Fibroblast of skin of back (primary cell): Measurements from ENCODE around the gene SMIM27. TPM values are rescaled to one million over a fixed set of nuclear protein-coding genes. Genes with fewer than 3 reads are reported as not detected.
"Not testable (repeated sequence)": the region's sequence is repeated elsewhere in the genome, so short reads cannot be mapped to it uniquely, and the experiment has no call there.

Source experiments
- DNase-seq: peaks from one replicate; pipeline ENCODE4 v3.0.0-alpha.2; 2013
- polyA plus RNA-seq, 2 experiments: library from polyadenylated mRNA; unstranded; fragments of 120-200 nt; gene quantifications; one replicate each; pipeline ENCODE4 v1.2.1, GENCODE V29; 2013; ENCODE audit not compliant: insufficient read length in 2 of 2

SMIM27 gene
- polyA plus RNA-seq (2013, experiment 1 of 2; ENCODE audit: insufficient read length), result 7.7 TPM
- polyA plus RNA-seq (2013, experiment 2 of 2; ENCODE audit: insufficient read length), result 4.8 TPM

GRCh38 chr9:32552172-32552872, at the start of gene SMIM27, which contains the start of gene TOPORS:
TSS of gene SMIM27 (plus strand) at chr9:32552327. CDS start at chr9:32552435, 108 bp downstream.
TSS of gene TOPORS (minus strand) at chr9:32552586. CDS start at chr9:32552436, 150 bp downstream.
- peak; percentile 90 for DNase-seq

GRCh38 chr9:32502464-32502863, 49.7 kb upstream of the SMIM27 start:
- DNase-seq, result peak; percentile 94

- DNase-seq, result no peak
These were observed 49.1 kb upstream of the SMIM27 start for GRCh38 chr9:32503008-32503407.

GRCh38 chr9:32508728-32509127, 43.4 kb upstream of the SMIM27 start:
- DNase-seq, result no peak

GRCh38 chr9:32516241-32516640, 35.9 kb upstream of the SMIM27 start:
- no peak for DNase-seq

- no peak for DNase-seq
These were observed 33.9 kb upstream of the SMIM27 start for GRCh38 chr9:32518276-32518675.

- DNase-seq, result no peak
These were observed 28.2 kb upstream of the SMIM27 start for GRCh38 chr9:32523910-32524309.

- not testable (repeated sequence) for DNase-seq
These were observed 27.6 kb upstream of the SMIM27 start for GRCh38 chr9:32524558-32524891.

GRCh38 chr9:32524892-32525708, 27.0 kb upstream of the SMIM27 start:
- DNase-seq, result no peak

GRCh38 chr9:32525709-32526030, 26.5 kb upstream of the SMIM27 start:
- no peak for DNase-seq

- DNase-seq, result peak; percentile 92
These were observed 26.0 kb upstream of the SMIM27 start, which contains the start of gene RIGI for GRCh38 chr9:32526041-32526706. TSS of gene RIGI (minus strand) at chr9:32526196. CDS start at chr9:32526166, 30 bp downstream.

- DNase-seq, result no peak
These were observed 25.4 kb upstream of the SMIM27 start for GRCh38 chr9:32526707-32527048.

GRCh38 chr9:32533336-32533735, 18.8 kb upstream of the SMIM27 start:
- no peak for DNase-seq

GRCh38 chr9:32533816-32534215, 18.3 kb upstream of the SMIM27 start:
- DNase-seq, result no peak

GRCh38 chr9:32543047-32543446, 9.1 kb upstream of the SMIM27 start:
- no peak for DNase-seq

- DNase-seq, result no peak
These were observed 6.2 kb upstream of the SMIM27 start for GRCh38 chr9:32545884-32546283.

- not testable (repeated sequence) for DNase-seq
These were observed 3.9 kb upstream of the SMIM27 start for GRCh38 chr9:32548213-32548612.

GRCh38 chr9:32550150-32550561, 2.0 kb upstream of the SMIM27 start:
- peak; percentile 32 for DNase-seq

GRCh38 chr9:32550562-32551275, 1.4 kb upstream of the SMIM27 start:
- peak; percentile 91 for DNase-seq

GRCh38 chr9:32551276-32552051, 663 bp upstream of the SMIM27 start:
- DNase-seq, result peak; percentile 51

GRCh38 chr9:32554107-32554506, 2.0 kb downstream of the SMIM27 start:
- no peak for DNase-seq

GRCh38 chr9:32554591-32554990, 2.5 kb downstream of the SMIM27 start:
- DNase-seq, result no peak
